WTC11 (cell line): ENCODE measurements around the gene ZFP37. TPM values are rescaled to one million over a fixed set of nuclear protein-coding genes. Genes with fewer than 3 reads are reported as not detected.
A peak's percentile ranks its signal among the peaks of the same experiment; 100 is the strongest.

Source experiments
- ATAC-seq: fragments of 200-7000 bp; cut with Tn5 transposase; 2 replicates; pipeline ENCODE4 v1.10.0; 2021; ENCODE audit warnings: mild to moderate bottlenecking, moderate library complexity
- Bru-seq: library from RNA; stranded (reverse); fragments of 400-500 nt; gene quantifications from one replicate; lab custom pipeline; 2021; lab: Mats Ljungman, UMichigan
- CTCF ChIA-PET: fragments of 300-600 bp; sonication (Branson Sonifier 250); formaldehyde crosslinking; loops from one replicate; lab custom pipeline; 2021; ENCODE audit warnings: antibody characterized with exemption; lab: Charles Lee
- POLR2A ChIA-PET: fragments of 350-600 bp; sonication (Branson Sonifier 250); formaldehyde crosslinking; loops from one replicate; lab custom pipeline; 2021; ENCODE audit warnings: antibody characterized with exemption; lab: Charles Lee
- DNase-seq: peaks from one replicate; pipeline ENCODE4 v3.0.0; 2021; ENCODE audit warnings: low spot score
- H3K27ac Mint-ChIP-seq: 2 replicates; pipeline ENCODE4 v1.8.0; 2021; ENCODE audit warnings: mixed read lengths
- H3K27me3 Mint-ChIP-seq: 2 replicates; pipeline ENCODE4 v1.8.0; 2021; ENCODE audit warnings: low read depth, mild to moderate bottlenecking, moderate library complexity, mixed read lengths
- H3K36me3 Mint-ChIP-seq: 2 replicates; pipeline ENCODE4 v1.8.0; 2021; ENCODE audit warnings: mixed read lengths
- H3K4me1 Mint-ChIP-seq: 2 replicates; pipeline ENCODE4 v1.8.0; 2022; ENCODE audit warnings: mixed read lengths
- H3K4me3 Mint-ChIP-seq: 2 replicates; pipeline ENCODE4 v1.8.0; 2021; ENCODE audit warnings: mild to moderate bottlenecking, moderate library complexity, mixed read lengths
- H3K9me3 Mint-ChIP-seq: 2 replicates; pipeline ENCODE4 v1.8.0; 2021; ENCODE audit warnings: mixed read lengths
- ATF1 ChIP-seq: sonication (generic); formaldehyde crosslinking; IDR thresholded peaks from 2 replicates; pipeline ENCODE4 v1.8.1; 2023; ENCODE audit warnings: mild to moderate bottlenecking, moderate library complexity, missing genetic modification reagents
- CBFB ChIP-seq: sonication (generic); formaldehyde crosslinking; IDR thresholded peaks from 2 replicates; pipeline ENCODE4 v1.8.1; 2022; ENCODE audit warnings: mild to moderate bottlenecking, low read depth, missing genetic modification reagents
- CREM ChIP-seq: sonication (generic); formaldehyde crosslinking; IDR thresholded peaks from 2 replicates; pipeline ENCODE4 v1.8.1; 2022; ENCODE audit warnings: mild to moderate bottlenecking, missing genetic modification reagents, moderate library complexity
- ETV6 ChIP-seq: sonication (generic); formaldehyde crosslinking; IDR thresholded peaks from 2 replicates; pipeline ENCODE4 v1.8.1; 2022; ENCODE audit warnings: mild to moderate bottlenecking, missing genetic modification reagents
- FOXP1 ChIP-seq: sonication (generic); formaldehyde crosslinking; IDR thresholded peaks from 2 replicates; pipeline ENCODE4 v1.8.0; 2022; ENCODE audit warnings: missing genetic modification reagents, mild to moderate bottlenecking, moderate library complexity, borderline replicate concordance
- GABPB1 ChIP-seq: sonication (generic); formaldehyde crosslinking; IDR thresholded peaks from 2 replicates; pipeline ENCODE4 v1.8.1; 2023; ENCODE audit warnings: mild to moderate bottlenecking, missing genetic modification reagents
- JUN ChIP-seq: sonication (generic); formaldehyde crosslinking; IDR thresholded peaks from 2 replicates; pipeline ENCODE4 v1.8.0; 2023; ENCODE audit warnings: mild to moderate bottlenecking, missing genetic modification reagents
- MYBL2 ChIP-seq: sonication (generic); formaldehyde crosslinking; IDR thresholded peaks from 2 replicates; pipeline ENCODE4 v1.8.1; 2023; ENCODE audit warnings: mild to moderate bottlenecking, moderate library complexity, missing genetic modification reagents
- NFATC4 ChIP-seq: fragments of 250-450 bp; sonication (Bioruptor Pico); IDR thresholded peaks from 2 replicates; pipeline ENCODE4 v1.9.0; 2021; ENCODE audit warnings: mild to moderate bottlenecking
- PRRX2 ChIP-seq: fragments of 250-450 bp; sonication (Bioruptor Pico); IDR thresholded peaks from 2 replicates; pipeline ENCODE4 v1.8.0; 2021; ENCODE audit warnings: mild to moderate bottlenecking
- SMAD4 ChIP-seq: sonication (generic); formaldehyde crosslinking; IDR thresholded peaks from 2 replicates; pipeline ENCODE4 v1.8.0; 2022; ENCODE audit warnings: mild to moderate bottlenecking, missing genetic modification reagents
- SP1 ChIP-seq: sonication (generic); formaldehyde crosslinking; conservative IDR thresholded peaks from 2 replicates; pipeline ENCODE4 v1.8.1; 2022; ENCODE audit warnings: missing genetic modification reagents
- TCF7 ChIP-seq: sonication (generic); formaldehyde crosslinking; IDR thresholded peaks from 2 replicates; pipeline ENCODE4 v1.8.0; 2022; ENCODE audit warnings: mild to moderate bottlenecking, low read depth, missing genetic modification reagents, moderate library complexity
- TEAD1 ChIP-seq: sonication (generic); formaldehyde crosslinking; IDR thresholded peaks from 2 replicates; pipeline ENCODE4 v1.8.0; 2022; ENCODE audit warnings: mild to moderate bottlenecking, missing genetic modification reagents
- TEAD4 ChIP-seq: sonication (generic); formaldehyde crosslinking; IDR thresholded peaks from 2 replicates; pipeline ENCODE4 v1.8.0; 2022; ENCODE audit warnings: mild to moderate bottlenecking, missing genetic modification reagents
- long read RNA-seq, 3 experiments: library from RNA in 1 of 3; library from capped mRNA in 1 of 3; library from polyadenylated mRNA in 1 of 3; unstranded in 2 of 3; stranded (forward) in 1 of 3; transcript quantifications; one replicate each; pipeline ENCODE4 v2.0.0, GENCODE V29; 2021
- total RNA-seq: library from RNA; stranded (reverse); gene quantifications from 3 replicates; pipeline ENCODE4 v1.2.3, GENCODE V29; 2021
- TF ChIP-seq, protein P1 (sequence below): sonication (generic); formaldehyde crosslinking; IDR thresholded peaks from 2 replicates; pipeline ENCODE4 v1.8.1; 2023; ENCODE audit warnings: mild to moderate bottlenecking, moderate library complexity, missing genetic modification reagents
- TF ChIP-seq, protein P2 (sequence below): sonication (generic); formaldehyde crosslinking; IDR thresholded peaks from 2 replicates; pipeline ENCODE4 v1.8.1; 2022; ENCODE audit warnings: low read depth, mild to moderate bottlenecking, moderate library complexity, missing genetic modification reagents, borderline replicate concordance
- TF ChIP-seq, protein P3 (sequence below): sonication (generic); formaldehyde crosslinking; IDR thresholded peaks from 2 replicates; pipeline ENCODE4 v1.8.1; 2022; ENCODE audit warnings: mild to moderate bottlenecking, moderate library complexity, missing genetic modification reagents
- TF ChIP-seq, protein P4 (sequence below): fragments of 250-450 bp; sonication (Bioruptor Pico); IDR thresholded peaks from 2 replicates; pipeline ENCODE4 v1.9.0; 2021; ENCODE audit warnings: mild to moderate bottlenecking
- TF ChIP-seq, protein P5 (sequence below): sonication (generic); formaldehyde crosslinking; conservative IDR thresholded peaks from 2 replicates; pipeline ENCODE4 v1.8.1; 2022; ENCODE audit warnings: mild to moderate bottlenecking, missing genetic modification reagents
- TF ChIP-seq, protein P6 (sequence below): sonication (generic); formaldehyde crosslinking; IDR thresholded peaks from 2 replicates; pipeline ENCODE4 v1.8.0; 2023; ENCODE audit warnings: missing genetic modification reagents, mild to moderate bottlenecking, borderline replicate concordance
- TF ChIP-seq, protein P7 (sequence below): sonication (generic); formaldehyde crosslinking; IDR thresholded peaks from 2 replicates; pipeline ENCODE4 v1.8.0; 2022; ENCODE audit warnings: mild to moderate bottlenecking, missing genetic modification reagents
- TF ChIP-seq, protein P8 (sequence below): sonication (generic); formaldehyde crosslinking; IDR thresholded peaks from 2 replicates; pipeline ENCODE4 v1.8.1; 2023; ENCODE audit warnings: mild to moderate bottlenecking, missing genetic modification reagents, moderate library complexity

The ZFP37 gene
- 4.6 to 5.6 TPM (median 5.2 TPM) in 3 replicates for total RNA-seq
- percentile 78 among the genes with signal in this experiment for Bru-seq, nascent RNA
- long read RNA-seq, experiment 1, full-length matches to known transcripts: 13 of 16 reads
- long read RNA-seq, experiment 1, partial matches to known transcripts: 0 of 16 reads
- long read RNA-seq, experiment 1, other reads (novel, unspliced or antisense): 3 of 16 reads
- long read RNA-seq, experiment 2, partial matches to known transcripts: 0 of 6 reads
- long read RNA-seq, experiment 2, other reads (novel, unspliced or antisense): 5 of 6 reads
- long read RNA-seq, experiment 3, full-length matches to known transcripts: 7 of 9 reads
- long read RNA-seq, experiment 3, partial matches to known transcripts: 1 of 9 reads
- long read RNA-seq, experiment 3, other reads (novel, unspliced or antisense): 1 of 9 reads

DNA sequence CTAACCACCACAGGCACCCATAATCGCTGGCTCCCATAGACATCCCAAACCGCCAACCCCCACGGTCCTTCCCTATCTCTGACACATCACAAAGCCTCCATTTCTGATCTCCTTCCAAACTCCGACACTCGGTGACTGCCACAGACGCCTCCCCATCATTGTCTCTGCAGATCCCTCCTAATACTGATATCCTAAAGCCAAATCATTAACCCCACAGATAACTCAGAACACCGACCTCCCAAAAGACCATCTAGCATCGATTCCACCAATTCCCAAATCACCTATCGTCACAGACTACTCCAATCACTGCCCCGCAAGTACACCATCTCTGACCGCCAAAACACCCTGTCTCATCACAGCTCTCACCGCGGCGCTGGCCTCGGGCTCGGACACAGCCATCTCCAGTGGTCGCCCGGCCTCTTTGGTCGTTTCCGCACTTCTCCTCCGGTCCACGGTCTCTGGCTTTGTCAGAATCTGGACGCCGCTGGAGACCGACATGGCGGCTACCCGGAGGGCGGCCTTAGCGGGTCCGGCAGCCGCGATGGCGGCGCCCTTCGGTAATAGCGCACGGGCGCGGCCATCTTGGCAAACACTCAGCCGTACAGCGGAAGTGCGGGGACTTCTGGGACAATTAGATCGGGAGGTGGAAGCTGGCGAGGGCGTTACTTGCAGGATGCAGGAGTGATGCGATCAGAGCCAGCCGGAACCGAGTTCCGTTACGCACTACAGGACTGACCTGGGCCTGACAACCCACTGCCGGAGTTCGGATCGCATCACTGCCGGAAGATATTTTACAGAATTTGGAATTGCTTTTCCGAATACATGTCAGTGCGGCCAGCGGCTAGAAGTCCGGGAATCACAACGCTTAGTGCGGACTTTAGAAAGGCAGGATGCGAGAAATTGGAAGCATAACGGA lies at the start of gene ZFP37:
Gene ZFP37 (minus strand): TSS at position 534 of the 916 bp plus-strand sequence. CDS start 36 bp downstream, at position 498.
- ChIA-PET POLR2A (no interaction called here), CTCF (interaction anchor here (0.6 kb wide), 1 partner anchor 125 kb away, joined by 3 read pairs; no protein-coding TSS in a partner anchor)
- Mint-ChIP-seq H3K27ac (no peak within 1 kb of the TSS), H3K36me3 (no peaks in the 10 kb centered on the region), H3K4me3 (no peak within 1 kb of the TSS), H3K9me3 (peaks cover 8% of the 10 kb centered on the region; the same call in 1 of the 2 replicates), H3K27me3 (peaks cover 13% of the 10 kb centered on the region), H3K4me1 (no peaks in the 10 kb centered on the region)
- ATAC-seq (peak; percentile 99), DNase-seq (peak; percentile 87)
- TF ChIP-seq MYBL2 (CRISPR knock-in tag): no peak
- TF ChIP-seq, protein P1, sequence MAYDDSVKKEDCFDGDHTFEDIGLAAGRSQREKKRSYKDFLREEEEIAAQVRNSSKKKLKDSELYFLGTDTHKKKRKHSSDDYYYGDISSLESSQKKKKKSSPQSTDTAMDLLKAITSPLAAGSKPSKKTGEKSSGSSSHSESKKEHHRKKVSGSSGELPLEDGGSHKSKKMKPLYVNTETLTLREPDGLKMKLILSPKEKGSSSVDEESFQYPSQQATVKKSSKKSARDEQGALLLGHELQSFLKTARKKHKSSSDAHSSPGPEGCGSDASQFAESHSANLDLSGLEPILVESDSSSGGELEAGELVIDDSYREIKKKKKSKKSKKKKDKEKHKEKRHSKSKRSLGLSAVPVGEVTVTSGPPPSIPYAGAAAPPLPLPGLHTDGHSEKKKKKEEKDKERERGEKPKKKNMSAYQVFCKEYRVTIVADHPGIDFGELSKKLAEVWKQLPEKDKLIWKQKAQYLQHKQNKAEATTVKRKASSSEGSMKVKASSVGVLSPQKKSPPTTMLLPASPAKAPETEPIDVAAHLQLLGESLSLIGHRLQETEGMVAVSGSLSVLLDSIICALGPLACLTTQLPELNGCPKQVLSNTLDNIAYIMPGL (CRISPR knock-in tag): peak; percentile 69; the same call in 1 of the 2 replicates
- TF ChIP-seq, protein P2, sequence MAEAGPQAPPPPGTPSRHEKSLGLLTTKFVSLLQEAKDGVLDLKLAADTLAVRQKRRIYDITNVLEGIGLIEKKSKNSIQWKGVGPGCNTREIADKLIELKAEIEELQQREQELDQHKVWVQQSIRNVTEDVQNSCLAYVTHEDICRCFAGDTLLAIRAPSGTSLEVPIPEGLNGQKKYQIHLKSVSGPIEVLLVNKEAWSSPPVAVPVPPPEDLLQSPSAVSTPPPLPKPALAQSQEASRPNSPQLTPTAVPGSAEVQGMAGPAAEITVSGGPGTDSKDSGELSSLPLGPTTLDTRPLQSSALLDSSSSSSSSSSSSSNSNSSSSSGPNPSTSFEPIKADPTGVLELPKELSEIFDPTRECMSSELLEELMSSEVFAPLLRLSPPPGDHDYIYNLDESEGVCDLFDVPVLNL (CRISPR knock-in tag): no peak
- TF ChIP-seq SP1 (CRISPR knock-in tag): peak; percentile 76; the same call in 1 of the 2 replicates
- TF ChIP-seq, protein P3, sequence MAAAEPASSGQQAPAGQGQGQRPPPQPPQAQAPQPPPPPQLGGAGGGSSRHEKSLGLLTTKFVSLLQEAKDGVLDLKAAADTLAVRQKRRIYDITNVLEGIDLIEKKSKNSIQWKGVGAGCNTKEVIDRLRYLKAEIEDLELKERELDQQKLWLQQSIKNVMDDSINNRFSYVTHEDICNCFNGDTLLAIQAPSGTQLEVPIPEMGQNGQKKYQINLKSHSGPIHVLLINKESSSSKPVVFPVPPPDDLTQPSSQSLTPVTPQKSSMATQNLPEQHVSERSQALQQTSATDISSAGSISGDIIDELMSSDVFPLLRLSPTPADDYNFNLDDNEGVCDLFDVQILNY (CRISPR knock-in tag): 0 out of 2 replicates have a peak, but pooled peaks have one; percentile 32
- TF ChIP-seq, protein P4, sequence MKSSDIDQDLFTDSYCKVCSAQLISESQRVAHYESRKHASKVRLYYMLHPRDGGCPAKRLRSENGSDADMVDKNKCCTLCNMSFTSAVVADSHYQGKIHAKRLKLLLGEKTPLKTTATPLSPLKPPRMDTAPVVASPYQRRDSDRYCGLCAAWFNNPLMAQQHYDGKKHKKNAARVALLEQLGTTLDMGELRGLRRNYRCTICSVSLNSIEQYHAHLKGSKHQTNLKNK: no peak
- TF ChIP-seq ATF1 (CRISPR knock-in tag): no peak
- TF ChIP-seq CBFB (CRISPR knock-in tag): no peak
- TF ChIP-seq JUN (CRISPR knock-in tag): no peak
- TF ChIP-seq, protein P5, sequence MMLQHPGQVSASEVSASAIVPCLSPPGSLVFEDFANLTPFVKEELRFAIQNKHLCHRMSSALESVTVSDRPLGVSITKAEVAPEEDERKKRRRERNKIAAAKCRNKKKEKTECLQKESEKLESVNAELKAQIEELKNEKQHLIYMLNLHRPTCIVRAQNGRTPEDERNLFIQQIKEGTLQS (CRISPR knock-in tag): no peak
- TF ChIP-seq GABPB1 (CRISPR knock-in tag): peak; percentile 46; the same call in 1 of the 2 replicates
- TF ChIP-seq, protein P6, sequence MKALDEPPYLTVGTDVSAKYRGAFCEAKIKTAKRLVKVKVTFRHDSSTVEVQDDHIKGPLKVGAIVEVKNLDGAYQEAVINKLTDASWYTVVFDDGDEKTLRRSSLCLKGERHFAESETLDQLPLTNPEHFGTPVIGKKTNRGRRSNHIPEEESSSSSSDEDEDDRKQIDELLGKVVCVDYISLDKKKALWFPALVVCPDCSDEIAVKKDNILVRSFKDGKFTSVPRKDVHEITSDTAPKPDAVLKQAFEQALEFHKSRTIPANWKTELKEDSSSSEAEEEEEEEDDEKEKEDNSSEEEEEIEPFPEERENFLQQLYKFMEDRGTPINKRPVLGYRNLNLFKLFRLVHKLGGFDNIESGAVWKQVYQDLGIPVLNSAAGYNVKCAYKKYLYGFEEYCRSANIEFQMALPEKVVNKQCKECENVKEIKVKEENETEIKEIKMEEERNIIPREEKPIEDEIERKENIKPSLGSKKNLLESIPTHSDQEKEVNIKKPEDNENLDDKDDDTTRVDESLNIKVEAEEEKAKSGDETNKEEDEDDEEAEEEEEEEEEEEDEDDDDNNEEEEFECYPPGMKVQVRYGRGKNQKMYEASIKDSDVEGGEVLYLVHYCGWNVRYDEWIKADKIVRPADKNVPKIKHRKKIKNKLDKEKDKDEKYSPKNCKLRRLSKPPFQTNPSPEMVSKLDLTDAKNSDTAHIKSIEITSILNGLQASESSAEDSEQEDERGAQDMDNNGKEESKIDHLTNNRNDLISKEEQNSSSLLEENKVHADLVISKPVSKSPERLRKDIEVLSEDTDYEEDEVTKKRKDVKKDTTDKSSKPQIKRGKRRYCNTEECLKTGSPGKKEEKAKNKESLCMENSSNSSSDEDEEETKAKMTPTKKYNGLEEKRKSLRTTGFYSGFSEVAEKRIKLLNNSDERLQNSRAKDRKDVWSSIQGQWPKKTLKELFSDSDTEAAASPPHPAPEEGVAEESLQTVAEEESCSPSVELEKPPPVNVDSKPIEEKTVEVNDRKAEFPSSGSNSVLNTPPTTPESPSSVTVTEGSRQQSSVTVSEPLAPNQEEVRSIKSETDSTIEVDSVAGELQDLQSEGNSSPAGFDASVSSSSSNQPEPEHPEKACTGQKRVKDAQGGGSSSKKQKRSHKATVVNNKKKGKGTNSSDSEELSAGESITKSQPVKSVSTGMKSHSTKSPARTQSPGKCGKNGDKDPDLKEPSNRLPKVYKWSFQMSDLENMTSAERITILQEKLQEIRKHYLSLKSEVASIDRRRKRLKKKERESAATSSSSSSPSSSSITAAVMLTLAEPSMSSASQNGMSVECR (CRISPR knock-in tag): peak; percentile 62; the same call in 1 of the 2 replicates
- no peak for TF ChIP-seq SMAD4 (CRISPR knock-in tag)
- peak; percentile 29; the same call in 1 of the 2 replicates for TF ChIP-seq FOXP1 (CRISPR knock-in tag)
- peak; percentile 89 for TF ChIP-seq ETV6
- no peak for TF ChIP-seq TCF7 (CRISPR knock-in tag)
- TF ChIP-seq NFATC4 (CRISPR knock-in tag): no peak
- no peak for TF ChIP-seq PRRX2 (CRISPR knock-in tag)
- TF ChIP-seq, protein P7, sequence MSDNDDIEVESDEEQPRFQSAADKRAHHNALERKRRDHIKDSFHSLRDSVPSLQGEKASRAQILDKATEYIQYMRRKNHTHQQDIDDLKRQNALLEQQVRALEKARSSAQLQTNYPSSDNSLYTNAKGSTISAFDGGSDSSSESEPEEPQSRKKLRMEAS (CRISPR knock-in tag): peak; percentile 58
- 0 out of 2 replicates have a peak, but pooled peaks have one; percentile 42 for TF ChIP-seq TEAD1
- TF ChIP-seq CREM: 0 out of 2 replicates have a peak, but pooled peaks have one; percentile 40
- no peak for TF ChIP-seq TEAD4 (CRISPR knock-in tag)
- TF ChIP-seq, protein P8, sequence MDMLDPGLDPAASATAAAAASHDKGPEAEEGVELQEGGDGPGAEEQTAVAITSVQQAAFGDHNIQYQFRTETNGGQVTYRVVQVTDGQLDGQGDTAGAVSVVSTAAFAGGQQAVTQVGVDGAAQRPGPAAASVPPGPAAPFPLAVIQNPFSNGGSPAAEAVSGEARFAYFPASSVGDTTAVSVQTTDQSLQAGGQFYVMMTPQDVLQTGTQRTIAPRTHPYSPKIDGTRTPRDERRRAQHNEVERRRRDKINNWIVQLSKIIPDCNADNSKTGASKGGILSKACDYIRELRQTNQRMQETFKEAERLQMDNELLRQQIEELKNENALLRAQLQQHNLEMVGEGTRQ: no peak
